Measurements from ENCODE around the gene DNM3.
A peak's percentile ranks its signal among the peaks of the same experiment; 100 is the strongest.

The DNM3 gene

GRCh38 chr1:172108161-172108893 lies 267.0 kb downstream of the DNM3 start:
- no peaks in the 10 kb centered on the region for H3K27me3 ChIP-seq (replicated peaks in 2 of 5; ENCODE audit: control insufficient read depth in 4 of 5, insufficient read depth in 5 of 5, low read length in 4 of 5)
- POLR2A ChIA-PET: no interaction called here
- no peaks in the 10 kb centered on the region for H3K9me3 ChIP-seq (ENCODE audit: control extremely low read depth in 1 of 5, control insufficient read depth in 4 of 5, insufficient read depth in 2 of 5, low read depth in 1 of 5, low read length in 4 of 5)
- CTCF ChIA-PET: interaction anchor here (1.0 to 1.4 kb wide), 2 partner anchors 13 to 15 kb away, joined by 3 to 4 read pairs; no protein-coding TSS in a partner anchor
- no peaks in the 10 kb centered on the region for H3K36me3 ChIP-seq (ENCODE audit: control insufficient read depth in 4 of 4, insufficient read depth in 4 of 4, low read length in 3 of 4)
- DNase-seq: no peak
- H3K4me1 ChIP-seq (ENCODE audit: control extremely low read depth in 1 of 4, control insufficient read depth in 4 of 4, insufficient read depth in 4 of 4, low read length in 3 of 4): peaks cover 5 to 21% (median 13%) of the 10 kb centered on the region in 4 experiments
- peak overlapping the region in 1 of 2 experiments; percentile 56 for H3K27ac ChIP-seq (ENCODE audit: insufficient read depth in 1 of 2, low read depth in 1 of 2, low read length in 2 of 2, poor library complexity in 1 of 2, severe bottlenecking in 2 of 2)
- H3K4me3 ChIP-seq (ENCODE audit: control insufficient read depth in 1 of 7, extremely low read depth in 1 of 7, insufficient read depth in 4 of 7, low read depth in 2 of 7, low read length in 6 of 7): peak overlapping the region in 1 of 7 experiments; percentile 34

DNA sequence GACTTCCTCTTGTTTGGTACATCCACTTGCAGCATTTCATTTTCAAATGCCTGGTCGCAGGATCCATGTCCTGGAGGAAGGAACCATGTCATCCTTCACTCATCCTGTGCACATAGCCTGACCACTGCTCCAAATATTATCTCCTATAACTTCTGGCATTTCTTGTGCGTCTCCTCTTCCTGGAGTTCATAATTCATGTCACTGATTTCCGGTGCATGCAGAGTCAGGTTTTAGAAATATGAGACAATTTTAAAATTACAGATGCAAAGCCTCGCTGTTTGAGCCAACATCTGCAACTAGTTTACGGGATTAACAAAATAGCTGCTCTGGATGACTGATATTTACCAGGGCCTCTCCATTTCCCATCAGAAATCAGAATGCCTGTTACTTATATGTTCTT lies 268.1 kb downstream of the DNM3 start:
- Histone ChIP-seq H3K27ac (ENCODE audit: insufficient read depth in 1 of 2, low read depth in 1 of 2, low read length in 2 of 2, poor library complexity in 1 of 2, severe bottlenecking in 2 of 2) (peak overlapping the region in 1 of 2 experiments; percentile 56), H3K36me3 (ENCODE audit: control insufficient read depth in 4 of 4, insufficient read depth in 4 of 4, low read length in 3 of 4) (no peaks in the 10 kb centered on the region), H3K27me3 (replicated peaks in 2 of 5; ENCODE audit: control insufficient read depth in 4 of 5, insufficient read depth in 5 of 5, low read length in 4 of 5) (no peaks in the 10 kb centered on the region), H3K9me3 (ENCODE audit: control extremely low read depth in 1 of 5, control insufficient read depth in 4 of 5, insufficient read depth in 2 of 5, low read depth in 1 of 5, low read length in 4 of 5) (no peaks in the 10 kb centered on the region), H3K4me3 (ENCODE audit: control insufficient read depth in 1 of 7, extremely low read depth in 1 of 7, insufficient read depth in 4 of 7, low read depth in 2 of 7, low read length in 6 of 7) (peak overlapping the region in 2 of 7 experiments; percentile 1 to 56), H3K4me1 (ENCODE audit: control extremely low read depth in 1 of 4, control insufficient read depth in 4 of 4, insufficient read depth in 4 of 4, low read length in 3 of 4) (peaks cover 5 to 24% (median 13%) of the 10 kb centered on the region in 4 experiments)
- CTCF ChIA-PET: interaction anchor here (1.0 to 1.4 kb wide), 2 partner anchors 14 to 16 kb away, joined by 3 to 4 read pairs; no protein-coding TSS in a partner anchor
- POLR2A ChIA-PET: interaction anchor here (0.5 to 0.6 kb wide), 2 partner anchors 58 to 946 kb away, joined by 3 read pairs; no protein-coding TSS in a partner anchor
- DNase-seq: peak; percentile 68 to 92 (median 88)
- 0% methylated on average over 1 of the region's 5 CpGs for WGBS (ENCODE audit: insufficient coverage)

- ChIA-PET CTCF (no interaction called here), POLR2A (no interaction called here)
- DNase-seq: peak in 2 of 3 donors; percentile 56 to 74
- no peaks in the 10 kb centered on the region for H3K27me3 ChIP-seq (replicated peaks in 2 of 5; ENCODE audit: control insufficient read depth in 4 of 5, insufficient read depth in 5 of 5, low read length in 4 of 5)
- no peak overlapping the region for H3K4me3 ChIP-seq (ENCODE audit: control insufficient read depth in 1 of 7, extremely low read depth in 1 of 7, insufficient read depth in 4 of 7, low read depth in 2 of 7, low read length in 6 of 7)
- no peak overlapping the region for H3K27ac ChIP-seq (ENCODE audit: insufficient read depth in 1 of 2, low read depth in 1 of 2, low read length in 2 of 2, poor library complexity in 1 of 2, severe bottlenecking in 2 of 2)
- H3K9me3 ChIP-seq (ENCODE audit: control extremely low read depth in 1 of 5, control insufficient read depth in 4 of 5, insufficient read depth in 2 of 5, low read depth in 1 of 5, low read length in 4 of 5): no peaks in the 10 kb centered on the region
- peaks cover 5 to 24% (median 13%) of the 10 kb centered on the region in 4 experiments for H3K4me1 ChIP-seq (ENCODE audit: control extremely low read depth in 1 of 4, control insufficient read depth in 4 of 4, insufficient read depth in 4 of 4, low read length in 3 of 4)
- no peaks in the 10 kb centered on the region for H3K36me3 ChIP-seq (ENCODE audit: control insufficient read depth in 4 of 4, insufficient read depth in 4 of 4, low read length in 3 of 4)
- WGBS (ENCODE audit: insufficient coverage): no CpG with 5 or more reads among the region's 1 CpG
These were observed 271.3 kb downstream of the DNM3 start for GRCh38 chr1:172112576-172112975.

- ChIA-PET POLR2A (no interaction called here), CTCF (no interaction called here)
These were observed 276.5 kb downstream of the DNM3 start for GRCh38 chr1:172117800-172118199.

DNA sequence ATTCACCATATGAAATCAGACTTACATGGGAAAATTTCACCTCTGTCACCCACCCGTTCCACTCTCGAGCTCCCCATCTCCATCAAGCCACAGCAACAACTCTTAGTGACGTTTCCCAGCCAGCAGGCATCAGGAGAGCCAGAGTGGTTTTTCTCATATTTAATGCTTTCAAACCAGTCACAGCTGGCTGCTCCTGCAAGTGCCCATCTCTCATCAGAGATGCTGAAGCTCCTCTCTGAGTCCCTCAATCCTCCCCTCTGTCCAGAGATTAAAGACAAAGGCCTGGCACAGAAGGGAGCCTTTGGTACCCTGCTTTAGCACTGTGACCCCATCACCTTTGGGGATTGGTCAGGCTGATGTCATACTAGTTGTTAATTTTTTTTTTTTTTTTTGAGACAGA lies 277.3 kb downstream of the DNM3 start:
- 95% methylated on average over 3 of the region's 3 CpGs for WGBS (ENCODE audit: insufficient coverage)
- ChIA-PET CTCF (no interaction called here), POLR2A (no interaction called here)

More at GRCh38 chr1:172117800-172118199, 276.5 kb downstream of the DNM3 start:
- H3K4me1 ChIP-seq (ENCODE audit: control extremely low read depth in 1 of 4, control insufficient read depth in 4 of 4, insufficient read depth in 4 of 4, low read length in 3 of 4): peaks cover 0 to 2% (median 0%) of the 10 kb centered on the region in 4 experiments
- H3K9me3 ChIP-seq (ENCODE audit: control extremely low read depth in 1 of 5, control insufficient read depth in 4 of 5, insufficient read depth in 2 of 5, low read depth in 1 of 5, low read length in 4 of 5): no peaks in the 10 kb centered on the region
- no peak overlapping the region for H3K4me3 ChIP-seq (ENCODE audit: control insufficient read depth in 1 of 7, extremely low read depth in 1 of 7, insufficient read depth in 4 of 7, low read depth in 2 of 7, low read length in 6 of 7)
- DNase-seq: no peak
- H3K36me3 ChIP-seq (ENCODE audit: control insufficient read depth in 4 of 4, insufficient read depth in 4 of 4, low read length in 3 of 4): no peaks in the 10 kb centered on the region
- no peak overlapping the region for H3K27ac ChIP-seq (ENCODE audit: insufficient read depth in 1 of 2, low read depth in 1 of 2, low read length in 2 of 2, poor library complexity in 1 of 2, severe bottlenecking in 2 of 2)
- no peaks in the 10 kb centered on the region for H3K27me3 ChIP-seq (replicated peaks in 2 of 5; ENCODE audit: control insufficient read depth in 4 of 5, insufficient read depth in 5 of 5, low read length in 4 of 5)
- WGBS (ENCODE audit: insufficient coverage): no CpG with 5 or more reads among the region's 1 CpG

GRCh38 chr1:172119184-172119583 lies 277.9 kb downstream of the DNM3 start:
- no peaks in the 10 kb centered on the region for H3K4me1 ChIP-seq (ENCODE audit: control extremely low read depth in 1 of 4, control insufficient read depth in 4 of 4, insufficient read depth in 4 of 4, low read length in 3 of 4)
- H3K9me3 ChIP-seq (ENCODE audit: control extremely low read depth in 1 of 5, control insufficient read depth in 4 of 5, insufficient read depth in 2 of 5, low read depth in 1 of 5, low read length in 4 of 5): no peaks in the 10 kb centered on the region
- ChIA-PET CTCF (no interaction called here), POLR2A (no interaction called here)
- H3K27me3 ChIP-seq (replicated peaks in 2 of 5; ENCODE audit: control insufficient read depth in 4 of 5, insufficient read depth in 5 of 5, low read length in 4 of 5): no peaks in the 10 kb centered on the region
- H3K27ac ChIP-seq (ENCODE audit: insufficient read depth in 1 of 2, low read depth in 1 of 2, low read length in 2 of 2, poor library complexity in 1 of 2, severe bottlenecking in 2 of 2): no peak overlapping the region
- 95% methylated on average over 10 of the region's 10 CpGs for whole genome bisulfite sequencing (ENCODE audit: insufficient coverage)
- H3K36me3 ChIP-seq (ENCODE audit: control insufficient read depth in 4 of 4, insufficient read depth in 4 of 4, low read length in 3 of 4): no peaks in the 10 kb centered on the region
- DNase-seq: no peak
- no peak overlapping the region for H3K4me3 ChIP-seq (ENCODE audit: control insufficient read depth in 1 of 7, extremely low read depth in 1 of 7, insufficient read depth in 4 of 7, low read depth in 2 of 7, low read length in 6 of 7)

More for the DNA sequence above, 277.3 kb downstream of the DNM3 start:
- Histone ChIP-seq H3K27me3 (replicated peaks in 2 of 5; ENCODE audit: control insufficient read depth in 4 of 5, insufficient read depth in 5 of 5, low read length in 4 of 5) (no peaks in the 10 kb centered on the region), H3K27ac (ENCODE audit: insufficient read depth in 1 of 2, low read depth in 1 of 2, low read length in 2 of 2, poor library complexity in 1 of 2, severe bottlenecking in 2 of 2) (no peak overlapping the region), H3K36me3 (ENCODE audit: control insufficient read depth in 4 of 4, insufficient read depth in 4 of 4, low read length in 3 of 4) (no peaks in the 10 kb centered on the region), H3K4me1 (ENCODE audit: control extremely low read depth in 1 of 4, control insufficient read depth in 4 of 4, insufficient read depth in 4 of 4, low read length in 3 of 4) (peaks cover 0 to under 1% (median 0%) of the 10 kb centered on the region in 4 experiments), H3K4me3 (ENCODE audit: control insufficient read depth in 1 of 7, extremely low read depth in 1 of 7, insufficient read depth in 4 of 7, low read depth in 2 of 7, low read length in 6 of 7) (no peak overlapping the region), H3K9me3 (ENCODE audit: control extremely low read depth in 1 of 5, control insufficient read depth in 4 of 5, insufficient read depth in 2 of 5, low read depth in 1 of 5, low read length in 4 of 5) (no peaks in the 10 kb centered on the region)
- DNase-seq: no peak

DNA sequence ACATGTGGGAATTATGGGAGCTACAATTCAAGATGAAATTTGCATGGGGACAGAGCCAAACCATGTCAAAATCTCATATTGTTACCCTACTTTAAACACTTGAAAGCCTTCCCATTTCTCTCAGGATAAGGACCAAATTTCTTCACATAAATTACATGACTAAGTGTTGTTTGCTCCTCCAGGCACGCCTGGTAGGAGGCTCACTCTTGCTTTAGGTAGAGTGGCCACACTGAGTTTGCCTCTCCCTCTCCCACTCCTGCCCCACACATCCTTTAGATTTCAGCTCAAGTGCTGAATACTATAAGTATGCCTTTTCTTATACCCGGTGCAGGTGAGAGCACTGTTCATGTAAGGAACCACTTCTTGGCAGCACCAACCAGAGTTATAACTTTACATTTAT lies 279.1 kb downstream of the DNM3 start:
- H3K9me3 ChIP-seq (ENCODE audit: control extremely low read depth in 1 of 5, control insufficient read depth in 4 of 5, insufficient read depth in 2 of 5, low read depth in 1 of 5, low read length in 4 of 5): no peaks in the 10 kb centered on the region
- no peaks in the 10 kb centered on the region for H3K27me3 ChIP-seq (replicated peaks in 2 of 5; ENCODE audit: control insufficient read depth in 4 of 5, insufficient read depth in 5 of 5, low read length in 4 of 5)
- no peak overlapping the region for H3K4me3 ChIP-seq (ENCODE audit: control insufficient read depth in 1 of 7, extremely low read depth in 1 of 7, insufficient read depth in 4 of 7, low read depth in 2 of 7, low read length in 6 of 7)
- H3K36me3 ChIP-seq (ENCODE audit: control insufficient read depth in 4 of 4, insufficient read depth in 4 of 4, low read length in 3 of 4): no peaks in the 10 kb centered on the region
- H3K27ac ChIP-seq (ENCODE audit: insufficient read depth in 1 of 2, low read depth in 1 of 2, low read length in 2 of 2, poor library complexity in 1 of 2, severe bottlenecking in 2 of 2): no peak overlapping the region
- 86% methylated on average over 1 of the region's 2 CpGs for WGBS (ENCODE audit: insufficient coverage)
- POLR2A ChIA-PET: no interaction called here
- no peak for DNase-seq
- CTCF ChIA-PET: interaction anchor here (0.7 to 1.3 kb wide), 3 partner anchors 9 to 12 kb away, joined by 3 read pairs; no protein-coding TSS in a partner anchor
- no peaks in the 10 kb centered on the region for H3K4me1 ChIP-seq (ENCODE audit: control extremely low read depth in 1 of 4, control insufficient read depth in 4 of 4, insufficient read depth in 4 of 4, low read length in 3 of 4)

All from common myeloid progenitor, CD34-positive (primary cell).